HepG2 (cell line): Measurements from ENCODE around the gene LIN28B. TPM values are rescaled to one million over a fixed set of nuclear protein-coding genes. Genes with fewer than 3 reads are reported as not detected.

Source experiments
- BHLHE40 ChIP-seq: IDR thresholded peaks from 2 replicates; pipeline ENCODE4 v1.6.1; 2011; ENCODE audit warnings: low read length, improper control_type of control experiment
- BRD4 ChIP-seq: sonication (generic); formaldehyde crosslinking; IDR thresholded peaks from 2 replicates; pipeline ENCODE4 v1.4.0; 2020; ENCODE audit warnings: missing genetic modification reagents
- IKZF4 ChIP-seq: sonication (generic); formaldehyde crosslinking; IDR thresholded peaks from 2 replicates; pipeline ENCODE4 v1.5.1; 2020; ENCODE audit warnings: borderline replicate concordance, mild to moderate bottlenecking, low read depth, missing genetic modification reagents; ENCODE audit errors: not compliant biosample characterization
- KDM3A ChIP-seq: IDR thresholded peaks from 2 replicates; pipeline ENCODE4 v1.6.1; 2018; ENCODE audit warnings: low read depth, missing compliant biosample characterization
- NFYB ChIP-seq: sonication (generic); formaldehyde crosslinking; IDR thresholded peaks from 2 replicates; pipeline ENCODE4 v1.4.0; 2020; ENCODE audit warnings: missing genetic modification reagents
- POLR2A ChIP-seq, 2 experiments: IDR thresholded peaks; 2 replicates each; pipeline ENCODE4 v1.6.1; 2011; ENCODE audit warnings: low read depth in 2 of 2, low read length in 2 of 2, mild to moderate bottlenecking in 1 of 2, moderate library complexity in 1 of 2; ENCODE audit not compliant: insufficient read depth in 1 of 2
- SIN3A ChIP-seq: IDR thresholded peaks from 2 replicates; pipeline ENCODE4 v1.6.1; 2011; ENCODE audit warnings: low read depth, mild to moderate bottlenecking, control low read depth, low read length, borderline replicate concordance
- SKI ChIP-seq: fragments of 450-650 bp; IDR thresholded peaks from one replicate; pipeline ENCODE4 v1.6.1; 2018; ENCODE audit warnings: mild to moderate bottlenecking; ENCODE audit not compliant: partially characterized antibody
- SP4 ChIP-seq: sonication (generic); formaldehyde crosslinking; IDR thresholded peaks from 2 replicates; pipeline ENCODE4 v1.8.1; 2023; ENCODE audit warnings: mild to moderate bottlenecking, missing genetic modification reagents
- SRSF4 ChIP-seq: fragments of 200-400 bp; formaldehyde crosslinking; IDR thresholded peaks from one replicate; pipeline ENCODE4 v1.6.1; 2018; ENCODE audit warnings: mild to moderate bottlenecking, low read depth, low read length, moderate library complexity; ENCODE audit not compliant: poor library complexity, severe bottlenecking
- YY1 ChIP-seq: IDR thresholded peaks from 2 replicates; pipeline ENCODE4 v1.6.1; 2011; ENCODE audit warnings: low read length, low read depth, moderate library complexity, mild to moderate bottlenecking; ENCODE audit not compliant: insufficient read depth, insufficient replicate concordance
- ZFP1 ChIP-seq: IDR thresholded peaks from 2 replicates; pipeline ENCODE4 v1.6.1; 2016
- ZIK1 ChIP-seq: sonication (generic); formaldehyde crosslinking; IDR thresholded peaks from 2 replicates; pipeline ENCODE4 v1.5.0; 2020; ENCODE audit warnings: mild to moderate bottlenecking, low read depth, missing genetic modification reagents, borderline replicate concordance
- ZNF224 ChIP-seq: sonication (generic); formaldehyde crosslinking; IDR thresholded peaks from 2 replicates; pipeline ENCODE4 v1.5.0; 2020; ENCODE audit warnings: mild to moderate bottlenecking, missing genetic modification reagents
- ZSCAN21 ChIP-seq: sonication (generic); formaldehyde crosslinking; IDR thresholded peaks from 2 replicates; pipeline ENCODE4 v1.8.0; 2022; ENCODE audit warnings: mild to moderate bottlenecking, missing genetic modification reagents, moderate library complexity, borderline replicate concordance
- ZSCAN9 ChIP-seq: IDR thresholded peaks from 2 replicates; pipeline ENCODE4 v1.6.1; 2016; ENCODE audit warnings: borderline replicate concordance
- polyA plus RNA-seq, 8 experiments: library from polyadenylated mRNA; depleted of rRNA in 3 of 8; stranded (reverse) in 7 of 8; unstranded in 1 of 8; fragments of >200 nt; fragmentation: Illumina TruSeq in 4 of 8; extraction: Trizol in 4 of 8; gene quantifications; 2 replicates each; pipeline versions ENCODE4 v1.2.1 to v1.2.3, GENCODE V29; 2011 to 2016; ENCODE audit warnings: low read depth in 4 of 8, missing spikeins in 1 of 8, mixed read lengths in 1 of 8; ENCODE audit not compliant: insufficient read depth in 1 of 8
- total RNA-seq, 5 experiments: library from RNA; depleted of rRNA; stranded (reverse); fragments of >200 nt; fragmentation: Illumina TruSeq; extraction: Trizol; gene quantifications; 2 replicates each; pipeline ENCODE4 v1.2.3, GENCODE V29; 2016; ENCODE audit warnings: low read depth in 1 of 5
- TF ChIP-seq, protein P1 (sequence below): IDR thresholded peaks from 2 replicates; pipeline ENCODE4 v1.6.1; 2016; ENCODE audit warnings: low read depth, control low read depth
- TF ChIP-seq, protein P2 (sequence below): sonication (generic); formaldehyde crosslinking; IDR thresholded peaks from 2 replicates; pipeline ENCODE4 v1.4.0; 2020; ENCODE audit warnings: missing genetic modification reagents, borderline replicate concordance
- TF ChIP-seq, protein P3 (sequence below): sonication (generic); formaldehyde crosslinking; IDR thresholded peaks from 2 replicates; pipeline ENCODE4 v1.8.0; 2022; ENCODE audit warnings: mild to moderate bottlenecking, missing genetic modification reagents, moderate library complexity
- TF ChIP-seq, protein P4 (sequence below): sonication (generic); formaldehyde crosslinking; IDR thresholded peaks from 2 replicates; pipeline ENCODE4 v1.4.0; 2020; ENCODE audit warnings: missing genetic modification reagents
- TF ChIP-seq, protein P5 (sequence below): sonication (generic); formaldehyde crosslinking; IDR thresholded peaks from 2 replicates; pipeline ENCODE4 v1.4.0; 2020; ENCODE audit warnings: missing genetic modification reagents

Gene LIN28B
- total and polyA plus RNA-seq, 2 of the 13 experiments (the other 11 are each of a cell fraction or from before 2014, with no cell fraction given): 14.5 to 56.8 TPM

DNA sequence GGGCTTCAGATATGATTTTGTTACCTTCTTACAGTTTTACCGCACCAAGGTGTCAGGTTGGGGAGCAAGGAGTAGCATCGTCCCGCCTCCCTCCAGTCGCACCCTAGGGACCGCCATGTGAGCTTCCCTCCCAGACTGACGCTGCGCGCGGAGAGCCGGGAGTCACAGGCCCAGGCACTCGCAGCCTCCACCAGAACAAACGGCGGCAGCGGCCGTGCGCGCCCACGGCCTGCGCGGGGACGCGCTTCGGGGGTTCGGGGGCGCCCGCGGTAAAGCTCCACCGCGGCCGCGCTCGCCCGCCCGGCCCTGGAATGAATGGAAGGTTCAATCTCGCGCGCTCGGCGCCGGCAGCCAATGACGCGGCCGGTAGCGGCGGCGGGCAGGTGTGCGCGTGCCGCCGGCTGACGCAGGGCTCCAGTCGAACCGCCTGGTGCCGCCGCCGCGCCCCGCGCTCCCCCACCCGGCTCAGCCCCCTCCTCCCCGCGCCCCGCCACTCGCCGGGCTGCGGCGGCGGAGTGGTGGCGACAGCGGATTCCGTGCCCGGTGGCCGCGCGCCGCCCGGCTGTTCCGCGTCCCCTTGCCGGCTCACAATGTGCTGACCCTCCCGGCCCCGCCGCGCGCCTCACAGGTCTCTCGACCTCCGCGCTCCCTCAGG, 16.5 kb upstream of the LIN28B start (continued):
- TF ChIP-seq, protein P1, sequence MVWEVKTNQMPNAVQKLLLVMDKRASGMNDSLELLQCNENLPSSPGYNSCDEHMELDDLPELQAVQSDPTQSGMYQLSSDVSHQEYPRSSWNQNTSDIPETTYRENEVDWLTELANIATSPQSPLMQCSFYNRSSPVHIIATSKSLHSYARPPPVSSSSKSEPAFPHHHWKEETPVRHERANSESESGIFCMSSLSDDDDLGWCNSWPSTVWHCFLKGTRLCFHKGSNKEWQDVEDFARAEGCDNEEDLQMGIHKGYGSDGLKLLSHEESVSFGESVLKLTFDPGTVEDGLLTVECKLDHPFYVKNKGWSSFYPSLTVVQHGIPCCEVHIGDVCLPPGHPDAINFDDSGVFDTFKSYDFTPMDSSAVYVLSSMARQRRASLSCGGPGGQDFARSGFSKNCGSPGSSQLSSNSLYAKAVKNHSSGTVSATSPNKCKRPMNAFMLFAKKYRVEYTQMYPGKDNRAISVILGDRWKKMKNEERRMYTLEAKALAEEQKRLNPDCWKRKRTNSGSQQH: peak; percentile 98
- TF ChIP-seq, protein P2, sequence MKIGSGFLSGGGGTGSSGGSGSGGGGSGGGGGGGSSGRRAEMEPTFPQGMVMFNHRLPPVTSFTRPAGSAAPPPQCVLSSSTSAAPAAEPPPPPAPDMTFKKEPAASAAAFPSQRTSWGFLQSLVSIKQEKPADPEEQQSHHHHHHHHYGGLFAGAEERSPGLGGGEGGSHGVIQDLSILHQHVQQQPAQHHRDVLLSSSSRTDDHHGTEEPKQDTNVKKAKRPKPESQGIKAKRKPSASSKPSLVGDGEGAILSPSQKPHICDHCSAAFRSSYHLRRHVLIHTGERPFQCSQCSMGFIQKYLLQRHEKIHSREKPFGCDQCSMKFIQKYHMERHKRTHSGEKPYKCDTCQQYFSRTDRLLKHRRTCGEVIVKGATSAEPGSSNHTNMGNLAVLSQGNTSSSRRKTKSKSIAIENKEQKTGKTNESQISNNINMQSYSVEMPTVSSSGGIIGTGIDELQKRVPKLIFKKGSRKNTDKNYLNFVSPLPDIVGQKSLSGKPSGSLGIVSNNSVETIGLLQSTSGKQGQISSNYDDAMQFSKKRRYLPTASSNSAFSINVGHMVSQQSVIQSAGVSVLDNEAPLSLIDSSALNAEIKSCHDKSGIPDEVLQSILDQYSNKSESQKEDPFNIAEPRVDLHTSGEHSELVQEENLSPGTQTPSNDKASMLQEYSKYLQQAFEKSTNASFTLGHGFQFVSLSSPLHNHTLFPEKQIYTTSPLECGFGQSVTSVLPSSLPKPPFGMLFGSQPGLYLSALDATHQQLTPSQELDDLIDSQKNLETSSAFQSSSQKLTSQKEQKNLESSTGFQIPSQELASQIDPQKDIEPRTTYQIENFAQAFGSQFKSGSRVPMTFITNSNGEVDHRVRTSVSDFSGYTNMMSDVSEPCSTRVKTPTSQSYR (CRISPR knock-in tag): no peak
- TF ChIP-seq BRD4 (CRISPR knock-in tag) (peak; percentile 1; the same call in 1 of the 2 replicates), SIN3A (peak; percentile 80; the same call in 1 of the 2 replicates), YY1 (peak; percentile 45), NFYB (CRISPR knock-in tag) (peak; percentile 54; the same call in 1 of the 2 replicates), IKZF4 (CRISPR knock-in tag) (peak; percentile 9), SKI (no peak), ZFP1 (CRISPR knock-in tag) (no peak), ZSCAN21 (CRISPR knock-in tag) (peak; percentile 12; the same call in 1 of the 2 replicates), ZIK1 (CRISPR knock-in tag) (0 out of 2 replicates have a peak, but pooled peaks have one; percentile 21), SRSF4 (no peak), ZSCAN9 (CRISPR knock-in tag) (no peak), KDM3A (CRISPR knock-in tag) (0 out of 2 replicates have a peak, but pooled peaks have one; percentile 7), POLR2A (IDR thresholded peaks at IDR 0.05; ENCODE audit: insufficient read depth in 1 of 2, low read depth in 2 of 2, low read length in 2 of 2) (peak; percentile 20 to 24; a peak in 1 of 4 replicates), ZNF224 (CRISPR knock-in tag) (no peak), BHLHE40 (peak; percentile 43; the same call in 1 of the 2 replicates), SP4 (CRISPR knock-in tag) (0 out of 2 replicates have a peak, but pooled peaks have one; percentile 20)
- TF ChIP-seq, protein P3, sequence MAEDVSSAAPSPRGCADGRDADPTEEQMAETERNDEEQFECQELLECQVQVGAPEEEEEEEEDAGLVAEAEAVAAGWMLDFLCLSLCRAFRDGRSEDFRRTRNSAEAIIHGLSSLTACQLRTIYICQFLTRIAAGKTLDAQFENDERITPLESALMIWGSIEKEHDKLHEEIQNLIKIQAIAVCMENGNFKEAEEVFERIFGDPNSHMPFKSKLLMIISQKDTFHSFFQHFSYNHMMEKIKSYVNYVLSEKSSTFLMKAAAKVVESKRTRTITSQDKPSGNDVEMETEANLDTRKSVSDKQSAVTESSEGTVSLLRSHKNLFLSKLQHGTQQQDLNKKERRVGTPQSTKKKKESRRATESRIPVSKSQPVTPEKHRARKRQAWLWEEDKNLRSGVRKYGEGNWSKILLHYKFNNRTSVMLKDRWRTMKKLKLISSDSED (CRISPR knock-in tag): no peak
- TF ChIP-seq, protein P4, sequence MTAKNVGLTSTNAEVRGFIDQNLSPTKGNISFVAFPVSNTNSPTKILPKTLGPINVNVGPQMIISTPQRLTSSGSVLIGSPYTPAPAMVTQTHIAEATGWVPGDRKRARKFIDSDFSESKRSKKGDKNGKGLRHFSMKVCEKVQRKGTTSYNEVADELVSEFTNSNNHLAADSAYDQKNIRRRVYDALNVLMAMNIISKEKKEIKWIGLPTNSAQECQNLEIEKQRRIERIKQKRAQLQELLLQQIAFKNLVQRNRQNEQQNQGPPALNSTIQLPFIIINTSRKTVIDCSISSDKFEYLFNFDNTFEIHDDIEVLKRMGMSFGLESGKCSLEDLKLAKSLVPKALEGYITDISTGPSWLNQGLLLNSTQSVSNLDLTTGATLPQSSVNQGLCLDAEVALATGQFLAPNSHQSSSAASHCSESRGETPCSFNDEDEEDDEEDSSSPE (CRISPR knock-in tag): peak; percentile 77
- TF ChIP-seq, protein P5, sequence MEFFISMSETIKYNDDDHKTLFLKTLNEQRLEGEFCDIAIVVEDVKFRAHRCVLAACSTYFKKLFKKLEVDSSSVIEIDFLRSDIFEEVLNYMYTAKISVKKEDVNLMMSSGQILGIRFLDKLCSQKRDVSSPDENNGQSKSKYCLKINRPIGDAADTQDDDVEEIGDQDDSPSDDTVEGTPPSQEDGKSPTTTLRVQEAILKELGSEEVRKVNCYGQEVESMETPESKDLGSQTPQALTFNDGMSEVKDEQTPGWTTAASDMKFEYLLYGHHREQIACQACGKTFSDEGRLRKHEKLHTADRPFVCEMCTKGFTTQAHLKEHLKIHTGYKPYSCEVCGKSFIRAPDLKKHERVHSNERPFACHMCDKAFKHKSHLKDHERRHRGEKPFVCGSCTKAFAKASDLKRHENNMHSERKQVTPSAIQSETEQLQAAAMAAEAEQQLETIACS (CRISPR knock-in tag): peak; percentile 94
